K562 (cell line): ENCODE data around the gene MAZ. TPM values are rescaled to one million over a fixed set of nuclear protein-coding genes. Genes with fewer than 3 reads are reported as not detected.

Experiments used
- ATAC-seq: fragments of 200-7000 bp; cut with Tn5 transposase; 3 replicates; pipeline ENCODE4 v1.9.1; 2020; ENCODE audit warnings: moderate library complexity
- BruUV-seq: library from RNA; stranded (reverse); fragments of 400-500 nt; replicated peaks from 2 replicates; lab custom pipeline; 2021; lab: Mats Ljungman, UMichigan
- CTCF ChIA-PET: fragments of 300-600 bp; formaldehyde crosslinking; extraction: SDS; loops from one replicate; lab custom pipeline; 2021; ENCODE audit warnings: low intra/inter-chr PET ratio; lab: Yijun Ruan, JAX
- POLR2A ChIA-PET: fragments of 300-600, 350-650 bp; sonication (Branson Sonifier 250); formaldehyde crosslinking; extraction: SDS; loops from one replicate; lab custom pipeline; 2021; ENCODE audit warnings: antibody characterized with exemption, inconsistent platforms; lab: Yijun Ruan, JAX
- DNase-seq, 4 experiments: peaks; one replicate each; pipeline versions ENCODE4 v3.0.0 to v3.0.0-alpha.2; 2011 to 2018; ENCODE audit warnings: low spot score in 3 of 4, mixed read lengths in 3 of 4; ENCODE audit errors: extremely low read depth in 1 of 4
- FAIRE-seq: peaks from 2 replicates; lab custom pipeline; 2011; peaks lifted over from hg19 to GRCh38; lab: Jason Lieb, UNC
- H2AFZ ChIP-seq: 2 replicates; pipeline ENCODE4 v1.6.0; 2011; ENCODE audit warnings: low read depth, low read length, control low read depth, inconsistent platforms
- H3K27ac ChIP-seq: fragments of 200-600 bp; 3 replicates; pipeline ENCODE4 v1.8.0; 2011; ENCODE audit warnings: low read depth, mild to moderate bottlenecking, control low read depth, inconsistent platforms, low read length, moderate library complexity, mixed read lengths; ENCODE audit errors: extremely low read depth
- H3K27me3 ChIP-seq, 2 experiments: fragments of 300-600 bp in 1 of 2; 2 replicates in 1 of 2; 3 replicates in 1 of 2; pipeline versions ENCODE4 v1.6.0 to v1.8.0; 2011; ENCODE audit warnings: inconsistent platforms in 2 of 2, low read length in 2 of 2, mild to moderate bottlenecking in 1 of 2, mixed read lengths in 1 of 2, moderate library complexity in 1 of 2; ENCODE audit not compliant: control insufficient read depth in 2 of 2, insufficient read depth in 2 of 2
- H3K36me3 ChIP-seq: fragments of 300-600 bp; 3 replicates; pipeline ENCODE4 v1.8.0; 2011; ENCODE audit warnings: mild to moderate bottlenecking, low read length, inconsistent platforms; ENCODE audit not compliant: control insufficient read depth, insufficient read depth
- H3K4me1 ChIP-seq, 2 experiments: fragments of 200-600 bp in 1 of 2; replicated peaks in 1 of 2; 2 replicates in 1 of 2; 3 replicates in 1 of 2; pipeline versions ENCODE4 v1.5.1 to v1.8.0; 2011; ENCODE audit warnings: inconsistent platforms in 2 of 2, low read length in 2 of 2, mild to moderate bottlenecking in 1 of 2, mixed read lengths in 1 of 2, moderate library complexity in 1 of 2; ENCODE audit not compliant: control insufficient read depth in 2 of 2, insufficient read depth in 2 of 2
- H3K4me2 ChIP-seq: 2 replicates; pipeline ENCODE4 v1.6.1; 2011; ENCODE audit warnings: low read length, control low read depth, inconsistent platforms, mixed read lengths; ENCODE audit not compliant: insufficient read depth
- H3K4me3 ChIP-seq: fragments of 200-600 bp; sonication (generic), shearing (Covaris generic); 2 replicates; pipeline ENCODE4 v1.5.1; 2016; ENCODE audit warnings: control low read depth, inconsistent platforms
- H3K79me2 ChIP-seq: fragments of 200-600 bp; 3 replicates; pipeline ENCODE4 v1.8.0; 2011; ENCODE audit warnings: low read length, inconsistent platforms; ENCODE audit not compliant: control insufficient read depth, insufficient read depth
- H3K9ac ChIP-seq, 2 experiments: 2 replicates each; pipeline versions ENCODE4 v1.6.0 to v1.6.1; 2011; ENCODE audit warnings: low read depth in 2 of 2, low read length in 2 of 2, control low read depth in 1 of 2, inconsistent platforms in 1 of 2, mild to moderate bottlenecking in 1 of 2, mixed read lengths in 1 of 2; ENCODE audit not compliant: insufficient read depth in 1 of 2
- H3K9me1 ChIP-seq: one replicate; pipeline ENCODE4 v1.6.0; 2011; ENCODE audit warnings: inconsistent platforms, mild to moderate bottlenecking, low read length, moderate library complexity; ENCODE audit not compliant: control insufficient read depth, insufficient read depth
- H3K9me3 ChIP-seq: replicated peaks from 2 replicates; pipeline ENCODE4 v1.5.1; 2011; ENCODE audit warnings: low read depth, low read length, inconsistent platforms; ENCODE audit not compliant: control insufficient read depth, insufficient read depth
- H4K20me1 ChIP-seq: replicated peaks from 2 replicates; pipeline ENCODE4 v1.6.1; 2011; ENCODE audit warnings: low read length, inconsistent platforms, mixed read lengths; ENCODE audit not compliant: control insufficient read depth, insufficient read depth
- PHB2 ChIP-seq: fragments of 450-650 bp; IDR thresholded peaks from 2 replicates; pipeline ENCODE4 v1.6.1; 2017; ENCODE audit warnings: low read depth
- SP2 ChIP-seq: IDR thresholded peaks from 2 replicates; pipeline ENCODE4 v1.6.1; 2011; ENCODE audit warnings: mild to moderate bottlenecking, low read depth, low read length, moderate library complexity; ENCODE audit not compliant: poor library complexity, severe bottlenecking; ENCODE audit errors: extremely low read depth
- STAT5A ChIP-seq: IDR thresholded peaks from 2 replicates; pipeline ENCODE4 v1.6.1; 2012; ENCODE audit warnings: low read length, inconsistent platforms, borderline replicate concordance
- TCF3 ChIP-seq: sonication (generic); formaldehyde crosslinking; IDR thresholded peaks from 2 replicates; pipeline ENCODE4 v1.4.0; 2020; ENCODE audit warnings: mild to moderate bottlenecking, missing genetic modification reagents
- WGBS: fragments of 100-300 bp; shearing (Covaris generic); methylation state at CpG from one replicate; pipeline ENCODE4 v1.1.6; 2016; ENCODE audit warnings: low coverage, mixed read lengths; ENCODE audit not compliant: insufficient coverage; ENCODE audit errors: missing lambda C conversion rate; 5-methylcytosine and 5-hydroxymethylcytosine counted together
- in situ Hi-C: fragments of 300-500 bp; cut with MboI; formaldehyde crosslinking; loops from 4 replicates; pipeline ENCODE4 v1.15.0; 2018; ENCODE audit warnings: inconsistent platforms, mixed read lengths
- intact Hi-C: fragments of 100-400 bp; cut with micrococcal nuclease; formaldehyde crosslinking; loops from 2 replicates; pipeline ENCODE4 v1.14.2; 2022
- polyA plus RNA-seq, 8 experiments: library from polyadenylated mRNA; depleted of rRNA in 4 of 8; stranded (reverse) in 5 of 8; unstranded in 3 of 8; fragments of >200 nt; fragmentation: Nextera tagmentation in 2 of 8; fragmentation: Illumina TruSeq in 1 of 8; extraction: Ambion mirVana in 2 of 8; extraction: Trizol in 1 of 8; gene quantifications; 2 replicates each; pipeline versions ENCODE4 v1.2.1 to v1.2.3, GENCODE V29; 2011 to 2014; ENCODE audit warnings: inconsistent platforms in 1 of 8, missing spikeins in 1 of 8
- total RNA-seq, 7 experiments: library from RNA; depleted of rRNA in 6 of 7; stranded (reverse); fragments of >200 nt in 6 of 7; fragmentation: Illumina TruSeq in 2 of 7; extraction: Trizol in 2 of 7; gene quantifications; 2 replicates each; pipeline versions ENCODE4 v1.2.1 to v1.2.3, GENCODE V29; 2011 to 2021; ENCODE audit warnings: low replicate concordance in 1 of 7
- TF ChIP-seq, protein P1 (sequence below): fragments of 200-600 bp; sonication (generic); IDR thresholded peaks from one replicate; pipeline ENCODE4 v1.6.1; 2012; ENCODE audit warnings: mild to moderate bottlenecking, low read depth, low read length, inconsistent platforms
- TF ChIP-seq, protein P2 (sequence below): fragments of 450-650 bp; IDR thresholded peaks from 2 replicates; pipeline ENCODE4 v1.6.1; 2016; ENCODE audit warnings: missing biosample characterization, missing genetic modification characterization

MAZ gene
- total and polyA plus RNA-seq, 9 of the 15 experiments (the other 6 are each of a cell fraction or from before 2014, with no cell fraction given), result 45.4 to 532 (median 250) TPM

DNA sequence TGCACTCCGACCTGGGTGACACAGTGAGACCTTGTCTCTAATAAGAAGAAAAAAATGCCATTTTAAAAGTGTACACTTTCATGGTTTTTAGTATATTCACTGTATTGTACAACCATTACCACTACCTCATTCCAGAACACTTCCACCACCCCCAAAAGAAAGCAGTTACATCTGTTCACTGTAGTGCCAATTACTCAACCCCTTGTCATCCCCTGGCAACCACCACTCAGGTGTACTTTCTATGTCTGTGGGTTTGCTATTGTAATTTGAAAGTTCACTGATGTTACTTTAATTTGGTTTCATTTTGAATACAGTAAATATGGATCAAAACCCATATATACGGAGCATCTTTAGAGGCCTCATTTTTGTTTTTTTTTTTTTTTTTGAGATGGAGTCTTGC lies 22.2 kb upstream of the MAZ start:
- BruUV-seq, result no TSS peak
- H4K20me1 ChIP-seq, result 0 out of 2 replicates have a peak, but pooled peaks cover 3% of the 10 kb centered on the region
- no peak overlapping the region for H3K4me3 ChIP-seq
- FAIRE-seq, result no peak
- no peaks in the 10 kb centered on the region for H3K36me3 ChIP-seq
- peaks cover 15 to 18% of the 10 kb centered on the region in 2 experiments for H3K27me3 ChIP-seq
- DNase-seq, result no peak
- ATAC-seq, result no peak
- H3K9ac ChIP-seq, result no peak overlapping the region
- POLR2A ChIA-PET, result interaction anchor here (2.3 kb wide), 1 partner anchor 10 kb away, joined by 10 read pairs; no protein-coding TSS in a partner anchor
- no peaks in the 10 kb centered on the region for H3K9me3 ChIP-seq
- WGBS, result 86% methylated on average over 2 of the region's 2 CpGs
- peaks cover 6 to 8% of the 10 kb centered on the region in 2 experiments; a peak in 3 of 5 replicates for H3K4me1 ChIP-seq
- CTCF ChIA-PET, result no interaction called here
- no peaks in the 10 kb centered on the region for H3K9me1 ChIP-seq
- H3K4me2 ChIP-seq, result no peak overlapping the region
- H3K27ac ChIP-seq, result no peak overlapping the region
- no peak overlapping the region for H2AFZ ChIP-seq
- intact Hi-C loops (loop anchor here (10.0 kb wide), 1 partner anchor 79 kb away; no protein-coding TSS in a partner anchor), in situ Hi-C loops (no loop called here)
- H3K79me2 ChIP-seq, result no peaks in the 10 kb centered on the region
- TF ChIP-seq TCF3 (CRISPR knock-in tag), result no peak
- TF ChIP-seq, protein P1, sequence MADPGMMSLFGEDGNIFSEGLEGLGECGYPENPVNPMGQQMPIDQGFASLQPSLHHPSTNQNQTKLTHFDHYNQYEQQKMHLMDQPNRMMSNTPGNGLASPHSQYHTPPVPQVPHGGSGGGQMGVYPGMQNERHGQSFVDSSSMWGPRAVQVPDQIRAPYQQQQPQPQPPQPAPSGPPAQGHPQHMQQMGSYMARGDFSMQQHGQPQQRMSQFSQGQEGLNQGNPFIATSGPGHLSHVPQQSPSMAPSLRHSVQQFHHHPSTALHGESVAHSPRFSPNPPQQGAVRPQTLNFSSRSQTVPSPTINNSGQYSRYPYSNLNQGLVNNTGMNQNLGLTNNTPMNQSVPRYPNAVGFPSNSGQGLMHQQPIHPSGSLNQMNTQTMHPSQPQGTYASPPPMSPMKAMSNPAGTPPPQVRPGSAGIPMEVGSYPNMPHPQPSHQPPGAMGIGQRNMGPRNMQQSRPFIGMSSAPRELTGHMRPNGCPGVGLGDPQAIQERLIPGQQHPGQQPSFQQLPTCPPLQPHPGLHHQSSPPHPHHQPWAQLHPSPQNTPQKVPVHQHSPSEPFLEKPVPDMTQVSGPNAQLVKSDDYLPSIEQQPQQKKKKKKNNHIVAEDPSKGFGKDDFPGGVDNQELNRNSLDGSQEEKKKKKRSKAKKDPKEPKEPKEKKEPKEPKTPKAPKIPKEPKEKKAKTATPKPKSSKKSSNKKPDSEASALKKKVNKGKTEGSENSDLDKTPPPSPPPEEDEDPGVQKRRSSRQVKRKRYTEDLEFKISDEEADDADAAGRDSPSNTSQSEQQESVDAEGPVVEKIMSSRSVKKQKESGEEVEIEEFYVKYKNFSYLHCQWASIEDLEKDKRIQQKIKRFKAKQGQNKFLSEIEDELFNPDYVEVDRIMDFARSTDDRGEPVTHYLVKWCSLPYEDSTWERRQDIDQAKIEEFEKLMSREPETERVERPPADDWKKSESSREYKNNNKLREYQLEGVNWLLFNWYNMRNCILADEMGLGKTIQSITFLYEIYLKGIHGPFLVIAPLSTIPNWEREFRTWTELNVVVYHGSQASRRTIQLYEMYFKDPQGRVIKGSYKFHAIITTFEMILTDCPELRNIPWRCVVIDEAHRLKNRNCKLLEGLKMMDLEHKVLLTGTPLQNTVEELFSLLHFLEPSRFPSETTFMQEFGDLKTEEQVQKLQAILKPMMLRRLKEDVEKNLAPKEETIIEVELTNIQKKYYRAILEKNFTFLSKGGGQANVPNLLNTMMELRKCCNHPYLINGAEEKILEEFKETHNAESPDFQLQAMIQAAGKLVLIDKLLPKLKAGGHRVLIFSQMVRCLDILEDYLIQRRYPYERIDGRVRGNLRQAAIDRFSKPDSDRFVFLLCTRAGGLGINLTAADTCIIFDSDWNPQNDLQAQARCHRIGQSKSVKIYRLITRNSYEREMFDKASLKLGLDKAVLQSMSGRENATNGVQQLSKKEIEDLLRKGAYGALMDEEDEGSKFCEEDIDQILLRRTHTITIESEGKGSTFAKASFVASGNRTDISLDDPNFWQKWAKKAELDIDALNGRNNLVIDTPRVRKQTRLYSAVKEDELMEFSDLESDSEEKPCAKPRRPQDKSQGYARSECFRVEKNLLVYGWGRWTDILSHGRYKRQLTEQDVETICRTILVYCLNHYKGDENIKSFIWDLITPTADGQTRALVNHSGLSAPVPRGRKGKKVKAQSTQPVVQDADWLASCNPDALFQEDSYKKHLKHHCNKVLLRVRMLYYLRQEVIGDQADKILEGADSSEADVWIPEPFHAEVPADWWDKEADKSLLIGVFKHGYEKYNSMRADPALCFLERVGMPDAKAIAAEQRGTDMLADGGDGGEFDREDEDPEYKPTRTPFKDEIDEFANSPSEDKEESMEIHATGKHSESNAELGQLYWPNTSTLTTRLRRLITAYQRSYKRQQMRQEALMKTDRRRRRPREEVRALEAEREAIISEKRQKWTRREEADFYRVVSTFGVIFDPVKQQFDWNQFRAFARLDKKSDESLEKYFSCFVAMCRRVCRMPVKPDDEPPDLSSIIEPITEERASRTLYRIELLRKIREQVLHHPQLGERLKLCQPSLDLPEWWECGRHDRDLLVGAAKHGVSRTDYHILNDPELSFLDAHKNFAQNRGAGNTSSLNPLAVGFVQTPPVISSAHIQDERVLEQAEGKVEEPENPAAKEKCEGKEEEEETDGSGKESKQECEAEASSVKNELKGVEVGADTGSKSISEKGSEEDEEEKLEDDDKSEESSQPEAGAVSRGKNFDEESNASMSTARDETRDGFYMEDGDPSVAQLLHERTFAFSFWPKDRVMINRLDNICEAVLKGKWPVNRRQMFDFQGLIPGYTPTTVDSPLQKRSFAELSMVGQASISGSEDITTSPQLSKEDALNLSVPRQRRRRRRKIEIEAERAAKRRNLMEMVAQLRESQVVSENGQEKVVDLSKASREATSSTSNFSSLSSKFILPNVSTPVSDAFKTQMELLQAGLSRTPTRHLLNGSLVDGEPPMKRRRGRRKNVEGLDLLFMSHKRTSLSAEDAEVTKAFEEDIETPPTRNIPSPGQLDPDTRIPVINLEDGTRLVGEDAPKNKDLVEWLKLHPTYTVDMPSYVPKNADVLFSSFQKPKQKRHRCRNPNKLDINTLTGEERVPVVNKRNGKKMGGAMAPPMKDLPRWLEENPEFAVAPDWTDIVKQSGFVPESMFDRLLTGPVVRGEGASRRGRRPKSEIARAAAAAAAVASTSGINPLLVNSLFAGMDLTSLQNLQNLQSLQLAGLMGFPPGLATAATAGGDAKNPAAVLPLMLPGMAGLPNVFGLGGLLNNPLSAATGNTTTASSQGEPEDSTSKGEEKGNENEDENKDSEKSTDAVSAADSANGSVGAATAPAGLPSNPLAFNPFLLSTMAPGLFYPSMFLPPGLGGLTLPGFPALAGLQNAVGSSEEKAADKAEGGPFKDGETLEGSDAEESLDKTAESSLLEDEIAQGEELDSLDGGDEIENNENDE, result no peak
- no peak for TF ChIP-seq PHB2
- TF ChIP-seq SP2, result no peak
- TF ChIP-seq STAT5A, result no peak
- TF ChIP-seq, protein P2, sequence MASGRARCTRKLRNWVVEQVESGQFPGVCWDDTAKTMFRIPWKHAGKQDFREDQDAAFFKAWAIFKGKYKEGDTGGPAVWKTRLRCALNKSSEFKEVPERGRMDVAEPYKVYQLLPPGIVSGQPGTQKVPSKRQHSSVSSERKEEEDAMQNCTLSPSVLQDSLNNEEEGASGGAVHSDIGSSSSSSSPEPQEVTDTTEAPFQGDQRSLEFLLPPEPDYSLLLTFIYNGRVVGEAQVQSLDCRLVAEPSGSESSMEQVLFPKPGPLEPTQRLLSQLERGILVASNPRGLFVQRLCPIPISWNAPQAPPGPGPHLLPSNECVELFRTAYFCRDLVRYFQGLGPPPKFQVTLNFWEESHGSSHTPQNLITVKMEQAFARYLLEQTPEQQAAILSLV (tag), result no peak
